T-helper 2 cell (primary cell): ENCODE results near the gene CYP51A1.
"Not testable (repeated sequence)": the region's sequence is repeated elsewhere in the genome, so short reads cannot be mapped to it uniquely, and the experiment has no call there.

Experiments
- DNase-seq, 5 experiments: peaks; one replicate each; pipeline versions ENCODE4 v3.0.0 to v3.0.0-alpha.2; 2012 to 2022
- total RNA-seq, 2 donors: gene quantifications; one replicate each; lab custom pipeline; 2026; lab: John Stamatoyannopoulos, UW

The CYP51A1 gene
- 4.8 to 8.7 reads per million in 2 donors for total RNA-seq

DNA sequence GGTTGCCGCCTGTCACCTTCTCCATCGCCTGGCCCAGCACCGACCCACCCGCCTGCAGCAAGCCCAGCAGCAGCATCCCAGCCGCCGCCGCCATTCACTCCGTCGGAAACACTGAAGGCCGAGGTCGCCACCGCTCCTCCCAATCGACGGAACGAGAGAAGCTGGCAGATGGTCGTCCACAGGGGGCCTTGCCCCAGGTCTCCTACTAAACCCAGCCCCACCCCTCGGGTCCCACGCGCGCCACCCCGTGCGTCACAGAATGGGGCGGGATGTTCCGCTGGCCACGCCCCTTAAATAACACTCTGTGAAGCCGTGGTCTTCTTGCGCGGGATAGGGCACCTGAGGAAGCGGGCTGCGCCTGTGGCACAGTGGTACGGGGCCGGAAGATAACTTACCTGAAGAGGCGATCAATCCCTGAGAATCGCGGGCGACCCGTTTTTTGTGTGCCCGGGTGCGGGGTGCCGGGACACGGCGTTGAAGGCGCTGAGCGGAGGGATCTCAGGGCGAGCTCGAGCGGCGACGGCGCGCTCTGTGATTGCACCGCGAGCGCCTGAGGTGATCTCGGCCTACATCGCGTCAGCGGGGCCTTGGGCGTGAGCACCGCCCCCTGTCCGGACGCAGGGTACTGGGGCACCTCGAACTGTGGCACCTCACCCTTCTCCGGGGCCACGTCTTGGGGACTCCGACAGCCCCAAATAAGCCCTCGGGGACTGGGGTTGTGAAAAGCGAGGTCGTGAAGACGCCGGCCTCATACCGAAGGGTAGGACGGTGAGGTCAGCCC, at the start of gene CYP51A1:
Gene CYP51A1, minus strand, starts transcription at position 207 of the 781 bp plus-strand sequence. Its CDS starts 113 bp downstream, at position 94.
- peak; percentile 84 to 97 (median 91) for DNase-seq

- peak; percentile 77 to 88 (median 83) for DNase-seq
Observed at GRCh38 chr7:92178928-92179924, 44.9 kb upstream of the CYP51A1 start, which contains the start of gene LRRD1. Gene LRRD1 (minus strand): TSS chr7:92179142. CDS start chr7:92165202, 13,940 bp downstream.

GRCh38 chr7:92177362-92177761, 43.1 kb upstream of the CYP51A1 start:
- no peak for DNase-seq

DNA sequence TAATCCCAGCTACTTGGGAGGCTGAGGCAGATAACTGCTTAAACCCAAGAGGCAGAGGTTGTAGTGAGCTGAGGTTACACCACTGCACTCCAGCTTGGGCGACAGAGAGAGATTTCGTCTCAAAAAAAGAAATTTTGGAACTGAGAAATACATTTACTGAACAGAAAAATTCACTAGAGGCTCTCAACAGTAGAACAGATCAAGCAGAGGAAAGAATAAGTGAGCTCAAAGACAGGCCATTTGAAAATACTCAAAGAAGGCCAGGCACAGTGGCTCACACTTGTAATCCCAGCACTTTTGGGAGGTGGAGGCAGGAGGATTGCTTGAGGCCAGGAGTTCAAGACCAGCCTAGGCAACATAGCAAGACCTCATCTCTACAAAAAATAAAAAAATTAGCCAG, 35.3 kb upstream of the CYP51A1 start:
- not testable (repeated sequence) for DNase-seq

DNA sequence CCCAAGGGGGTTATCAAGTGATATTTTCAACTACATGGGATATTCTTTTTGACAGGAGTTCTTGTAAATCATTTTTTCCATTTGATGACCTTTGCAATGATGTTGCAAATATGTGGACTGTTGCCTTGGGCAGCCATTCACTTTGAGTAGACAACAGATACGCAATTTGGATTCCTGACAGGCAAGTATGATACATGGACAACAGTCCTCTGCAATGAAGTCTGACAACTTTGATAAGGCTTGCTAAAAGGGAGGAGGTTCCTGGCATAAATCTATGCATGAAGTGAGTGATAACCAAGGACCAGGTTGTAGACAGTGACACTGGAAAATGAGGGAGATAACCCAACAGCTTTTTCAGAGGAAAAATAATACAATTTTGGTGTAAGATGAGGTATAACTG, 27.0 kb upstream of the CYP51A1 start:
- DNase-seq, result no peak

DNA sequence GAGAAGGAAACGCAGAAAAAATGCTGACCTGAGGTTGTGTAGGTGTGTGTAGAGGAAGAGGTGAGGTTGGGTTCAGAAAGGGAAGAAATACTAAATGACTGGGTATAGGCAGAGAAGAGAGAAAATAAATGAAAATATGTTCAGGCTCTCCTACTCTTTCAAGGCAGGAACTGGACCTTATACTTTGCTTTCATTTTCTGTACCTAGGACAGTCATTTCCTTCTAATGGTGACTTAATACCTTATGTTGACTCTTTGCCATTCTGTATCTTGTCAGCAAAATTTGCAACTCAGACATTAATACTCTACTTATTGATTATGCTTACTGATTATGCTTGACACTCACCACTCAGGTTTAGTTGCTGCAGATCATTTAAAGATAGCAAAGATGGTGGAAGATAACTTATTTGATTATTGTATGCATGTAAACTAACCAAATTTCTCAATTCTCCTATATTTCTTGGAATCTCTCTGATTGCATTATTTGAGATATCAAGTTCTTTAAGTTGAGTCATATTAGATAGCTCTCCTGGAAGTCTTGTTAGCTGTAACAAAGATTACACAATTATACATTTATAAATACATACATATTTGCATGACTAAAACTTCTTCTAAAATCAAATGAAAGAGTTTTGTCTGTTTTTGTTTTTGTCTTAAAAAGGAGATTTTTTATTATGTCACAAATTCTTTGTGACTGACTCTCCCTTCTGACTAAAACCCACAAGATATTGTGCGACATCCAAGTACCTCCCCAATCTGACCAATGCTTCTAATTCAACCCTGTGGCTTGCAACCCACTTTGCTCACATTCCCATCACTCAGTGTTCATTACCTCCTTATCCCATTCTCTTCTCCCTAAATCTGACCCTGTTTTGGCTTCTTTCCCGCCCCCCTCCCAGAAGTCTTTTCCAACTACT, 24.6 kb upstream of the CYP51A1 start:
- DNase-seq, result no peak

GRCh38 chr7:92156990-92157389, 22.7 kb upstream of the CYP51A1 start:
- no peak for DNase-seq

GRCh38 chr7:92155108-92155739, 20.9 kb upstream of the CYP51A1 start:
- no peak for DNase-seq

- DNase-seq, result no peak
Observed at GRCh38 chr7:92150450-92151017, 16.3 kb upstream of the CYP51A1 start.

- no peak for DNase-seq
Observed at GRCh38 chr7:92149736-92150239, 15.5 kb upstream of the CYP51A1 start.

DNA sequence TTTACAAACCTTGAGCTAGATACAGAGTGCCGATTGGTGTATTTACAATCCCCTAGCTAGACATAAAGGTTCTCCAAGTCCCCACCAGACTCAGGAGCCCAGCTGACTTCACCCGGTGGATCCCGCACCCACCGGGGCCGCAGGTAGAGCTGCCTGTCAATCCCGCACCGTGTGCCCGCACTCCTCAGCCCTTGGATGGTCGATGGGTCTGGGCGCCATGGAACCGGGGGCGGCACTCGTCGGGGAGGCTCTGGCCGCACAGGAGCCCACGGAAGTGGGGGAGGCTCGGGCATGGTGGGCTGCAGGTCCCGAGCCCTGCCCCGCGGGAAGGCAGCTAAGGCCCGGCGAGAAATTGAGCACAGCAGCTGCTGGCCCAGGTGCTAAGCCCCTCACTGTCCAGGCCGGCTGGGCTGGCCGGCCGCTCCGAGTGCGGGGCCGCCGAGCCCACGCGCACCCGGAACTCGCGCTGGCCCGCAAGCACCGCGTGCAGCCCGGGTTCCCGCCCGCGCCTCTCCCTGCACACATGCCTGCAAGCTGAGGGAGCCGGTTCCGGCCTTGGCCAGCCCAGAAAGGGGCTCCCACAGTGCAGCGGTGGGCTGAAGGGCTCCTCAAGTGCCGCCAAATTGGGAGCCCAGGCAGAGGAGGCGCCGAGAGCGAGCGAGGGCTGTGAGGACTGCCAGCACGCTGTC, 9.1 kb upstream of the CYP51A1 start:
- DNase-seq, result not testable (repeated sequence)

- DNase-seq, result not testable (repeated sequence)
Observed at GRCh38 chr7:92142791-92143190, 8.5 kb upstream of the CYP51A1 start.

- no peak for DNase-seq
Observed at GRCh38 chr7:92141161-92141560, 6.9 kb upstream of the CYP51A1 start.

DNA sequence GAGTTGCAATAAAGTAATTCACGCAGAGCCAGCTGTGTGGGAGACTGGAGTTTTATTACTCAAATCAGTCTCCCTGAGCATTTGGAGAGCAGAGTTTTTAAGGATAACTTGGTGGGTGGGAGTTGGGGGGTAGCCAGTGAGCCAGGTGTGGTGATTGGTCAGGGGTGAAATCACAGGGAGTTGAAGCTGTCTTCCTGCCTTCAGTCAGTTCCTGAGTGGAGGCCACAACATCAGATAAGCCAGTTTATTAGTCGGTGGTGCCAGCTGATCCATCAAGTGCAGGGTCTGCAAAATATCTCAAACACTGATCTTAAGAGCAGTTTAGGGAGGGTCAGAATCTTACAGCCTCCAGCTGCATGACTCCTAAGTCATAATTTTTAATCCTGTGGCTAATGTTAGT, 3.3 kb upstream of the CYP51A1 start:
- peak in 1 of 5 experiments; percentile 9 for DNase-seq

GRCh38 chr7:92135052-92135889, 994 bp upstream of the CYP51A1 start:
- peak in 1 of 5 experiments; percentile 44 for DNase-seq

- peak; percentile 26 to 78 (median 52) for DNase-seq
Observed at GRCh38 chr7:92133737-92134270, 473 bp downstream of the CYP51A1 start.

- DNase-seq, result no peak
Observed at GRCh38 chr7:92133133-92133736, 1.0 kb downstream of the CYP51A1 start.

- no peak for DNase-seq
Observed at GRCh38 chr7:92131764-92132330, 2.4 kb downstream of the CYP51A1 start.
